Measurements from ENCODE around the gene HOXC4. TPM values are rescaled to one million over a fixed set of nuclear protein-coding genes. Genes with fewer than 3 reads are reported as not detected.
"Not testable (repeated sequence)": the region's sequence is repeated elsewhere in the genome, so short reads cannot be mapped to it uniquely, and the experiment has no call there.

Gene HOXC4
- polyA plus RNA-seq, 3 donors: 0.18 to 5.6 (median 0.51) TPM

DNA sequence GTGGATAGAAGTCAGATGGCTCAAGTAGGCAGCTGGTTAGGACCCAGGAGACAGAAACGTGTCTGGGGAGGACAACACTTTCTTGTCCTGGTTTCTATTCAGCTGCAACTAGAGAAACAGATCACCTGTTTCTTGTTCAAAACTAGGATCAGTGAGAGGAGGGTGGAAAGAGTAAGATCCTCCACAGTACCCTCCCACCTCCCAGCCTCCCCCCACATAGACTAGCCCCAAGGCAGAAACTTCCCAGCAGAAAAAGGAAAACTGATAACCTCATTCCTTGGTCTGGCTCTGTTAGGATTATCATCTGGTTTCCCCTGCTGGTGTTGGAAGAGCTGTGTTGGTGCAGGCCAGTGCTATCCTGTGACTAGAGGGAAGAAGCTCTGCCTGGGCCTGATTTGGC lies 50.2 kb downstream of the HOXC4 start:
- WGBS, 3 donors: 58 to 80% (median 60%) methylated on average over 1 of the region's 1 CpG
- H3K27ac ChIP-seq (ENCODE audit: low read depth, low read length): not testable (repeated sequence)

Other genes with a start within 250 kb of the HOXC4 start
- under 1 TPM in 2 of 3 donors, not detected in 1; 0.03 to 0.45 TPM for gene HOXC13, start 115.0 kb upstream of the HOXC4 start, polyA plus RNA-seq
- gene HOXC12, start 98.9 kb upstream of the HOXC4 start, polyA plus RNA-seq: under 1 TPM in 1 of 3 donors, not detected in 2; 0.02 TPM
- not detected for gene HOXC11, start 80.7 kb upstream of the HOXC4 start, polyA plus RNA-seq
- gene HOTAIR, start 78.9 kb upstream of the HOXC4 start, polyA plus RNA-seq: not detected
- gene HOXC10, start 68.7 kb upstream of the HOXC4 start, polyA plus RNA-seq: under 1 TPM in 2 of 3 donors, not detected in 1; 0.22 to 0.63 TPM
- 1 to 10 TPM in 1 of 3 donors, under 1 TPM in 2; 0.28 to 1.0 (median 0.45) TPM for gene HOXC9, start 53.7 kb upstream of the HOXC4 start, polyA plus RNA-seq
- gene HOXC8, start 44.9 kb upstream of the HOXC4 start, polyA plus RNA-seq: under 1 TPM; 0.13 to 0.67 (median 0.33) TPM
- gene HOXC6, start 25.4 kb upstream of the HOXC4 start, polyA plus RNA-seq: 1 to 10 TPM in 1 of 3 donors, under 1 TPM in 2; 0.56 to 3.1 (median 0.95) TPM
- 1 to 10 TPM in 1 of 3 donors, under 1 TPM in 2; 0.14 to 2.0 (median 0.18) TPM for gene HOXC5, start 20.8 kb upstream of the HOXC4 start, polyA plus RNA-seq
- gene SMUG1, start 135.2 kb downstream of the HOXC4 start, polyA plus RNA-seq: 10 to 100 TPM; 17.2 to 54.5 (median 38.0) TPM
- gene CBX5, start 226.3 kb downstream of the HOXC4 start, polyA plus RNA-seq: 10 to 100 TPM in 1 of 3 donors, 1 to 10 TPM in 2; 5.6 to 12.4 (median 5.8) TPM
- 1,000 to 10,000 TPM in 2 of 3 donors, 100 to 1,000 TPM in 1; 617 to 1,512 (median 1,057) TPM for gene HNRNPA1, start 226.9 kb downstream of the HOXC4 start, polyA plus RNA-seq
- 10 to 100 TPM in 1 of 3 donors, 1 to 10 TPM in 1, under 1 TPM in 1; 0.28 to 10.6 (median 5.3) TPM for gene NFE2, start 247.2 kb downstream of the HOXC4 start, polyA plus RNA-seq